ENCODE measurements around the gene GLI1. TPM values are rescaled to one million over a fixed set of nuclear protein-coding genes. Genes with fewer than 3 reads are reported as not detected.

GLI1 gene
- total and polyA plus RNA-seq, 2 of the 13 experiments (the other 11 are each of a cell fraction or from before 2014, with no cell fraction given), result 0.09 to 0.20 TPM

GRCh38 chr12:57451233-57451778, 8.3 kb upstream of the GLI1 start (continued):
- TF ChIP-seq, protein P1, sequence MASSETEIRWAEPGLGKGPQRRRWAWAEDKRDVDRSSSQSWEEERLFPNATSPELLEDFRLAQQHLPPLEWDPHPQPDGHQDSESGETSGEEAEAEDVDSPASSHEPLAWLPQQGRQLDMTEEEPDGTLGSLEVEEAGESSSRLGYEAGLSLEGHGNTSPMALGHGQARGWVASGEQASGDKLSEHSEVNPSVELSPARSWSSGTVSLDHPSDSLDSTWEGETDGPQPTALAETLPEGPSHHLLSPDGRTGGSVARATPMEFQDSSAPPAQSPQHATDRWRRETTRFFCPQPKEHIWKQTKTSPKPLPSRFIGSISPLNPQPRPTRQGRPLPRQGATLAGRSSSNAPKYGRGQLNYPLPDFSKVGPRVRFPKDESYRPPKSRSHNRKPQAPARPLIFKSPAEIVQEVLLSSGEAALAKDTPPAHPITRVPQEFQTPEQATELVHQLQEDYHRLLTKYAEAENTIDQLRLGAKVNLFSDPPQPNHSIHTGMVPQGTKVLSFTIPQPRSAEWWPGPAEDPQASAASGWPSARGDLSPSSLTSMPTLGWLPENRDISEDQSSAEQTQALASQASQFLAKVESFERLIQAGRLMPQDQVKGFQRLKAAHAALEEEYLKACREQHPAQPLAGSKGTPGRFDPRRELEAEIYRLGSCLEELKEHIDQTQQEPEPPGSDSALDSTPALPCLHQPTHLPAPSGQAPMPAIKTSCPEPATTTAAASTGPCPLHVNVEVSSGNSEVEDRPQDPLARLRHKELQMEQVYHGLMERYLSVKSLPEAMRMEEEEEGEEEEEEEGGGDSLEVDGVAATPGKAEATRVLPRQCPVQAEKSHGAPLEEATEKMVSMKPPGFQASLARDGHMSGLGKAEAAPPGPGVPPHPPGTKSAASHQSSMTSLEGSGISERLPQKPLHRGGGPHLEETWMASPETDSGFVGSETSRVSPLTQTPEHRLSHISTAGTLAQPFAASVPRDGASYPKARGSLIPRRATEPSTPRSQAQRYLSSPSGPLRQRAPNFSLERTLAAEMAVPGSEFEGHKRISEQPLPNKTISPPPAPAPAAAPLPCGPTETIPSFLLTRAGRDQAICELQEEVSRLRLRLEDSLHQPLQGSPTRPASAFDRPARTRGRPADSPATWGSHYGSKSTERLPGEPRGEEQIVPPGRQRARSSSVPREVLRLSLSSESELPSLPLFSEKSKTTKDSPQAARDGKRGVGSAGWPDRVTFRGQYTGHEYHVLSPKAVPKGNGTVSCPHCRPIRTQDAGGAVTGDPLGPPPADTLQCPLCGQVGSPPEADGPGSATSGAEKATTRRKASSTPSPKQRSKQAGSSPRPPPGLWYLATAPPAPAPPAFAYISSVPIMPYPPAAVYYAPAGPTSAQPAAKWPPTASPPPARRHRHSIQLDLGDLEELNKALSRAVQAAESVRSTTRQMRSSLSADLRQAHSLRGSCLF (CRISPR knock-in tag; IDR thresholded peaks at IDR 0.05; ENCODE audit: borderline replicate concordance), result no peak
- TF ChIP-seq ZSCAN20 (CRISPR knock-in tag; IDR thresholded peaks at IDR 0.05; ENCODE audit: borderline replicate concordance) (no peak), ZNF24 (IDR thresholded peaks at IDR 0.05) (no peak; the same call in 1 of the 2 replicates), HDAC2 (CRISPR knock-in tag; IDR thresholded peaks at IDR 0.05) (peak; percentile 98), TFAP4 (IDR thresholded peaks at IDR 0.05; ENCODE audit: borderline replicate concordance, low read depth) (peak; percentile 91; the same call in 1 of the 2 replicates), THAP7 (CRISPR knock-in tag; IDR thresholded peaks at IDR 0.05) (0 out of 2 replicates have a peak, but pooled peaks have one; percentile 10), HDAC6 (IDR thresholded peaks at IDR 0.05; ENCODE audit: low read depth, low read length) (no peak), ZNF747 (CRISPR knock-in tag; IDR thresholded peaks at IDR 0.05; ENCODE audit: borderline replicate concordance) (peak; percentile 95; the same call in 1 of the 2 replicates), ZNF652 (CRISPR knock-in tag; IDR thresholded peaks at IDR 0.05; ENCODE audit: borderline replicate concordance, low read depth) (0 out of 2 replicates have a peak, but pooled peaks have one; percentile 48), TEAD3 (CRISPR knock-in tag; optimal IDR thresholded peaks at IDR 0.05; ENCODE audit: borderline replicate concordance) (peak; percentile 78), REPIN1 (CRISPR knock-in tag; IDR thresholded peaks at IDR 0.05; ENCODE audit: borderline replicate concordance, low read depth) (peak; percentile 97; the same call in 1 of the 2 replicates), MAFG (CRISPR knock-in tag; IDR thresholded peaks at IDR 0.05) (no peak), ZBTB1 (CRISPR knock-in tag; IDR thresholded peaks at IDR 0.05; ENCODE audit: borderline replicate concordance) (no peak), BRCA1 (CRISPR knock-in tag; IDR thresholded peaks at IDR 0.05) (no peak), CBX1 (IDR thresholded peaks at IDR 0.05; ENCODE audit: low read depth) (peak; percentile 79), BCLAF1 (IDR thresholded peaks at IDR 0.05) (no peak)
- TF ChIP-seq, protein P2, sequence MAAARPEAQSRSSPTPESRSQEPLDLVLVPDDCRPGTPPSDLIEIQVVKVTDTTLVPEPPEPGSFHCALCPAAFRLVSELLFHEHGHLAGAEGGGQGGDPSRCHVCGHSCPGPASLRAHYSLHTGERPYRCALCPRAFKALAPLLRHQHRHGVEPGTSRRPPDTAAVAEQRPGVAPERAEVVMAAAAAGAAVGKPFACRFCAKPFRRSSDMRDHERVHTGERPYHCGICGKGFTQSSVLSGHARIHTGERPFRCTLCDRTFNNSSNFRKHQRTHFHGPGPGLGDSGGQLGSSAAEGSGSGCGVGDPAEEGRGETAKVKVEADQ (CRISPR knock-in tag; IDR thresholded peaks at IDR 0.05; ENCODE audit: borderline replicate concordance), result peak; percentile 69; the same call in 1 of the 2 replicates
- TF ChIP-seq, protein P3, sequence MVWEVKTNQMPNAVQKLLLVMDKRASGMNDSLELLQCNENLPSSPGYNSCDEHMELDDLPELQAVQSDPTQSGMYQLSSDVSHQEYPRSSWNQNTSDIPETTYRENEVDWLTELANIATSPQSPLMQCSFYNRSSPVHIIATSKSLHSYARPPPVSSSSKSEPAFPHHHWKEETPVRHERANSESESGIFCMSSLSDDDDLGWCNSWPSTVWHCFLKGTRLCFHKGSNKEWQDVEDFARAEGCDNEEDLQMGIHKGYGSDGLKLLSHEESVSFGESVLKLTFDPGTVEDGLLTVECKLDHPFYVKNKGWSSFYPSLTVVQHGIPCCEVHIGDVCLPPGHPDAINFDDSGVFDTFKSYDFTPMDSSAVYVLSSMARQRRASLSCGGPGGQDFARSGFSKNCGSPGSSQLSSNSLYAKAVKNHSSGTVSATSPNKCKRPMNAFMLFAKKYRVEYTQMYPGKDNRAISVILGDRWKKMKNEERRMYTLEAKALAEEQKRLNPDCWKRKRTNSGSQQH (CRISPR knock-in tag; IDR thresholded peaks at IDR 0.05; ENCODE audit: low read depth), result peak; percentile 74; the same call in 1 of the 2 replicates

All from HepG2 (cell line).